PC-3 (cell line): ENCODE data around the gene MYADM.
"Not testable (repeated sequence)": the region's sequence is repeated elsewhere in the genome, so short reads cannot be mapped to it uniquely, and the experiment has no call there.

Experiments
- CTCF ChIP-seq: fragments of 300-600 bp; sonication (generic); conservative IDR thresholded peaks from 2 replicates; pipeline ENCODE4 v1.5.1; 2017; ENCODE audit warnings: antibody characterized with exemption, low read depth, mild to moderate bottlenecking, low read length
- EZH2 ChIP-seq: fragments of 300-600 bp; sonication (generic); IDR thresholded peaks from one replicate; pipeline ENCODE4 v1.6.1; 2017; ENCODE audit warnings: antibody characterized with exemption, mild to moderate bottlenecking, low read length; ENCODE audit not compliant: unreplicated experiment

- not testable (repeated sequence) for TF ChIP-seq CTCF, EZH2
These were observed 29.2 kb upstream of the MYADM start for GRCh38 chr19:53838446-53838845.
